HCT116 (cell line): ENCODE measurements around the gene ELOB. TPM values are rescaled to one million over a fixed set of nuclear protein-coding genes. Genes with fewer than 3 reads are reported as not detected.

ENCODE experiments used
- ATAC-seq: fragments of 200-7000 bp; cut with Tn5 transposase; 2 replicates; pipeline ENCODE4 v1.9.1; 2020; ENCODE audit warnings: mild to moderate bottlenecking, moderate library complexity
- BruUV-seq: library from RNA; stranded (reverse); fragments of 400-500 nt; replicated peaks from 2 replicates; lab custom pipeline; 2021; lab: Mats Ljungman, UMichigan
- CTCF ChIA-PET: fragments of 300-600 bp; sonication (Branson Sonifier 250); formaldehyde crosslinking; loops from one replicate; lab custom pipeline; 2021; ENCODE audit warnings: antibody characterized with exemption; lab: Charles Lee
- POLR2A ChIA-PET: fragments of 300-600, 350-600 bp; sonication (Branson Sonifier 250); formaldehyde crosslinking; loops from one replicate; lab custom pipeline; 2021; ENCODE audit warnings: antibody characterized with exemption; lab: Charles Lee
- RAD21 ChIA-PET, 2 experiments: fragments of 300-600 bp; sonication (Branson Sonifier 250); formaldehyde crosslinking; loops; one replicate each; lab custom pipeline; 2023; ENCODE audit warnings: low total read pairs in 2 of 2; ENCODE audit not compliant: uncharacterized antibody in 2 of 2, unreplicated experiment in 2 of 2, low non-redundant PET in 1 of 2; lab: Charles Lee
- DNase-seq: peaks from one replicate; pipeline ENCODE4 v3.0.0-alpha.2; 2010; ENCODE audit warnings: low read depth, low spot score
- H2AFZ ChIP-seq: fragments of 200-600 bp; shearing (Covaris generic), sonication (generic); 2 replicates; pipeline ENCODE4 v1.6.1; 2017; ENCODE audit warnings: low read depth, mixed run types, mixed read lengths, antibody characterized with exemption, low read length; ENCODE audit not compliant: poor library complexity, severe bottlenecking
- H3K27ac ChIP-seq: 2 replicates; pipeline ENCODE4 v1.5.1; 2012; ENCODE audit warnings: low read depth, low read length
- H3K27me3 ChIP-seq: fragments of 200-600 bp; sonication (generic); 2 replicates; pipeline ENCODE4 v1.6.1; 2016; ENCODE audit warnings: mixed run types, low read length, mixed read lengths; ENCODE audit not compliant: insufficient read depth
- H3K36me3 ChIP-seq, 2 experiments: fragments of 200-500 bp in 1 of 2; fragments of 200-600 bp in 1 of 2; sonication (Bioruptor generic) in 1 of 2; sonication (generic) in 1 of 2; 2 replicates each; pipeline versions ENCODE4 v1.5.1 to v1.6.1; 2014 to 2016; ENCODE audit warnings: low read length in 2 of 2, inconsistent platforms in 1 of 2, mixed read lengths in 1 of 2, mixed run types in 1 of 2; ENCODE audit not compliant: insufficient read depth in 2 of 2, control insufficient read depth in 1 of 2
- H3K4me1 ChIP-seq, 2 experiments: fragments of 200-600 bp in 1 of 2; sonication (generic) in 1 of 2; 2 replicates each; pipeline versions ENCODE4 v1.5.1 to v1.6.1; 2012 to 2017; ENCODE audit warnings: low read length in 2 of 2, inconsistent platforms in 1 of 2, mild to moderate bottlenecking in 1 of 2, mixed read lengths in 1 of 2, mixed run types in 1 of 2, moderate library complexity in 1 of 2; ENCODE audit not compliant: insufficient read depth in 2 of 2, control insufficient read depth in 1 of 2
- H3K4me2 ChIP-seq: fragments of 200-600 bp; sonication (generic); 2 replicates; pipeline ENCODE4 v1.6.1; 2017; ENCODE audit warnings: mixed run types, low read length, mixed read lengths
- H3K4me3 ChIP-seq, 2 experiments: fragments of 200-600 bp in 1 of 2; sonication (generic) in 1 of 2; replicated peaks in 1 of 2; 2 replicates each; pipeline ENCODE4 v1.5.1; 2011 to 2016; ENCODE audit warnings: low read length in 2 of 2, control low read depth in 1 of 2, low read depth in 1 of 2, mild to moderate bottlenecking in 1 of 2, mixed read lengths in 1 of 2, mixed run types in 1 of 2
- H3K79me2 ChIP-seq: fragments of 200-600 bp; sonication (generic); 2 replicates; pipeline ENCODE4 v1.6.1; 2017; ENCODE audit warnings: mild to moderate bottlenecking, mixed run types, low read length, moderate library complexity, mixed read lengths; ENCODE audit not compliant: insufficient read depth
- H3K9ac ChIP-seq: fragments of 200-600 bp; sonication (generic); 2 replicates; pipeline ENCODE4 v1.6.1; 2016; ENCODE audit warnings: low read length, mixed read lengths
- H3K9me2 ChIP-seq: fragments of 200-600 bp; sonication (generic), shearing (Covaris generic); 2 replicates; pipeline ENCODE4 v1.6.1; 2017; ENCODE audit warnings: mixed run types, mild to moderate bottlenecking, moderate library complexity; ENCODE audit not compliant: insufficient read depth
- H3K9me3 ChIP-seq, 2 experiments: fragments of 200-500 bp in 1 of 2; fragments of 200-600 bp in 1 of 2; sonication (Bioruptor generic) in 1 of 2; sonication (generic) in 1 of 2; 2 replicates each; pipeline ENCODE4 v1.6.1; 2014 to 2017; ENCODE audit warnings: low read length in 2 of 2, mixed read lengths in 2 of 2, inconsistent platforms in 1 of 2, low read depth in 1 of 2, mild to moderate bottlenecking in 1 of 2, mixed run types in 1 of 2, moderate library complexity in 1 of 2; ENCODE audit not compliant: control insufficient read depth in 1 of 2, insufficient read depth in 1 of 2
- H4K20me1 ChIP-seq: fragments of 200-600 bp; sonication (generic), shearing (Covaris generic); 2 replicates; pipeline ENCODE4 v1.6.1; 2017; ENCODE audit warnings: mixed run types, mild to moderate bottlenecking, moderate library complexity; ENCODE audit not compliant: insufficient read depth
- CBX3 ChIP-seq: IDR thresholded peaks from 2 replicates; pipeline ENCODE4 v1.6.1; 2012; ENCODE audit warnings: low read depth
- CEBPB ChIP-seq: IDR thresholded peaks from 2 replicates; pipeline ENCODE4 v1.6.1; 2012; ENCODE audit warnings: low read depth
- ELF1 ChIP-seq: IDR thresholded peaks from 2 replicates; pipeline ENCODE4 v1.6.1; 2012; ENCODE audit warnings: low read depth, borderline replicate concordance
- EZH2 ChIP-seq: fragments of 200-600 bp; sonication (generic); IDR thresholded peaks from 2 replicates; pipeline ENCODE4 v1.6.1; 2017; ENCODE audit warnings: antibody characterized with exemption, mixed run types
- JUND ChIP-seq: IDR thresholded peaks from 2 replicates; pipeline ENCODE4 v1.6.1; 2012
- MAX ChIP-seq: IDR thresholded peaks from 2 replicates; pipeline ENCODE4 v1.6.1; 2012
- POLR2A ChIP-seq: IDR thresholded peaks from 2 replicates; pipeline ENCODE4 v1.7.0; 2011; ENCODE audit warnings: borderline replicate concordance; ENCODE audit not compliant: insufficient read depth, insufficient read length; ENCODE audit errors: extremely low read depth
- RAD21 ChIP-seq: IDR thresholded peaks from 2 replicates; pipeline ENCODE4 v1.6.1; 2012; ENCODE audit warnings: low read depth, mild to moderate bottlenecking
- REST ChIP-seq: IDR thresholded peaks from 2 replicates; pipeline ENCODE4 v1.6.1; 2012; ENCODE audit warnings: low read depth
- SIN3A ChIP-seq: IDR thresholded peaks from 2 replicates; pipeline ENCODE4 v1.6.1; 2012; ENCODE audit warnings: low read depth
- SP1 ChIP-seq: IDR thresholded peaks from 2 replicates; pipeline ENCODE4 v1.6.1; 2012; ENCODE audit warnings: low read depth
- SRF ChIP-seq: IDR thresholded peaks from 2 replicates; pipeline ENCODE4 v1.6.1; 2012; ENCODE audit warnings: low read depth
- ZFX ChIP-seq: fragments of 450-650 bp; IDR thresholded peaks from 2 replicates; pipeline ENCODE4 v1.6.1; 2017
- intact Hi-C: fragments of 100-400 bp; cut with micrococcal nuclease; formaldehyde crosslinking; loops from 2 replicates; pipeline ENCODE4 v1.10.0; 2022
- total RNA-seq: library from RNA; stranded (reverse); gene quantifications from one replicate; pipeline ENCODE4 v1.2.1, GENCODE V29; 2021; ENCODE audit not compliant: unreplicated experiment

ELOB gene
- total RNA-seq, 1 experiment from 2014 or later: 239 TPM

- no peak for TF ChIP-seq REST
- TF ChIP-seq SIN3A: no peak
- TF ChIP-seq CBX3: no peak
- TF ChIP-seq ZFX: no peak
- TF ChIP-seq RAD21: no peak
Measured at GRCh38 chr16:2822158-2822495, 45.0 kb upstream of the ELOB start (continued).

- Histone ChIP-seq H3K9me2 (no peaks in the 10 kb centered on the region), H3K27me3 (no peaks in the 10 kb centered on the region), H3K9me3 (no peaks in the 10 kb centered on the region), H3K9ac (no peak overlapping the region), H2AFZ (no peak overlapping the region), H3K79me2 (no peaks in the 10 kb centered on the region), H3K4me3 (no peak overlapping the region), H4K20me1 (no peaks in the 10 kb centered on the region), H3K36me3 (no peaks in the 10 kb centered on the region), H3K27ac (no peak overlapping the region), H3K4me2 (no peak overlapping the region), H3K4me1 (no peaks in the 10 kb centered on the region)
- BruUV-seq: no TSS peak
- ChIA-PET POLR2A (no interaction called here), RAD21 (no interaction called here), CTCF (no interaction called here)
- TF ChIP-seq POLR2A (no peak), CEBPB (no peak), SIN3A (no peak), SP1 (no peak), MAX (no peak), EZH2 (no peak), ELF1 (no peak), SRF (no peak), JUND (no peak)
- ATAC-seq (no peak), DNase-seq (no peak)
- intact Hi-C loops: no loop called here
Measured at GRCh38 chr16:2821487-2822157, 44.5 kb upstream of the ELOB start.
